Measurements from ENCODE around the gene BCL6B. TPM values are rescaled to one million over a fixed set of nuclear protein-coding genes. Genes with fewer than 3 reads are reported as not detected.
A peak's percentile ranks its signal among the peaks of the same experiment; 100 is the strongest.

Gene BCL6B
- total RNA-seq, 1 experiment from 2014 or later: 0.58 TPM

GRCh38 chr17:7021993-7022778 is 664 bp upstream of the BCL6B start:
- H3K4me3 ChIP-seq (ENCODE audit: low read depth, low read length, poor library complexity, severe bottlenecking): peak overlapping the region; percentile 21
- CTCF ChIA-PET: interaction anchor here (0.5 to 2.3 kb wide), 4 partner anchors 9 to 310 kb away, joined by 3 to 7 read pairs (median 3); partner anchors contain the start of gene SLC16A13
- H3K4me1 ChIP-seq (ENCODE audit: insufficient read depth, low read length, poor library complexity, severe bottlenecking): peaks cover 4% of the 10 kb centered on the region
- no TSS peak for BruUV-seq (replicated peaks)
- H3K36me3 ChIP-seq (ENCODE audit: insufficient read depth, low read length, poor library complexity, severe bottlenecking): no peaks in the 10 kb centered on the region
- POLR2A ChIA-PET (ENCODE audit: low non-redundant PET): no interaction called here
- intact Hi-C loops (cut with micrococcal nuclease; ENCODE audit: unreplicated experiment): loop anchor here (5.0 kb wide), 1 partner anchor 110 kb away; no protein-coding TSS in a partner anchor
- no peaks in the 10 kb centered on the region for H3K27me3 ChIP-seq (replicated peaks; ENCODE audit: insufficient read depth, low read depth, low read length, poor library complexity)
- H3K9me3 ChIP-seq (ENCODE audit: low read depth, low read length, poor library complexity, severe bottlenecking): no peaks in the 10 kb centered on the region
- DNase-seq (ENCODE audit: low spot score): peak; percentile 90
- H3K27ac ChIP-seq (ENCODE audit: low read depth, low read length, poor library complexity, severe bottlenecking): peak overlapping the region; percentile 11
- TF ChIP-seq EZH2 (IDR thresholded peaks at IDR 0.05; ENCODE audit: borderline replicate concordance, low read depth, low read length, poor library complexity, severe bottlenecking): no peak
- peak; percentile 96 for TF ChIP-seq CTCF (conservative IDR thresholded peaks at IDR 0.05; ENCODE audit: low read depth, low read length)

- Histone ChIP-seq H3K36me3 (ENCODE audit: insufficient read depth, low read length, poor library complexity, severe bottlenecking) (no peaks in the 10 kb centered on the region), H3K9me3 (ENCODE audit: low read depth, low read length, poor library complexity, severe bottlenecking) (no peaks in the 10 kb centered on the region), H3K4me1 (ENCODE audit: insufficient read depth, low read length, poor library complexity, severe bottlenecking) (peaks cover 4% of the 10 kb centered on the region), H3K27me3 (replicated peaks; ENCODE audit: insufficient read depth, low read depth, low read length, poor library complexity) (no peaks in the 10 kb centered on the region), H3K27ac (ENCODE audit: low read depth, low read length, poor library complexity, severe bottlenecking) (peak overlapping the region; percentile 35), H3K4me3 (ENCODE audit: low read depth, low read length, poor library complexity, severe bottlenecking) (peak overlapping the region; percentile 18)
- peak; percentile 97 for DNase-seq (ENCODE audit: low spot score)
- no TSS peak for BruUV-seq (replicated peaks)
- ChIA-PET POLR2A (ENCODE audit: low non-redundant PET) (interaction anchor here (0.6 kb wide), 1 partner anchor 61 kb away, joined by 6 read pairs; no protein-coding TSS in a partner anchor), CTCF (interaction anchor here (0.6 to 1.0 kb wide), 4 partner anchors 10 to 538 kb away, joined by 3 to 4 read pairs (median 4); no protein-coding TSS in a partner anchor)
- TF ChIP-seq CTCF (conservative IDR thresholded peaks at IDR 0.05; ENCODE audit: low read depth, low read length) (no peak), EZH2 (IDR thresholded peaks at IDR 0.05; ENCODE audit: borderline replicate concordance, low read depth, low read length, poor library complexity, severe bottlenecking) (no peak)
- intact Hi-C loops (cut with micrococcal nuclease; ENCODE audit: unreplicated experiment): loop anchor here (5.0 kb wide), 1 partner anchor 111 kb away; no protein-coding TSS in a partner anchor
Measured at GRCh38 chr17:7023576-7024401, 939 bp downstream of the BCL6B start.

GRCh38 chr17:7024402-7024785 is 1.5 kb downstream of the BCL6B start:
- no TSS peak for BruUV-seq (replicated peaks)
- Histone ChIP-seq H3K27me3 (replicated peaks; ENCODE audit: insufficient read depth, low read depth, low read length, poor library complexity) (no peaks in the 10 kb centered on the region), H3K9me3 (ENCODE audit: low read depth, low read length, poor library complexity, severe bottlenecking) (no peaks in the 10 kb centered on the region), H3K4me3 (ENCODE audit: low read depth, low read length, poor library complexity, severe bottlenecking) (no peak overlapping the region), H3K27ac (ENCODE audit: low read depth, low read length, poor library complexity, severe bottlenecking) (no peak overlapping the region), H3K4me1 (ENCODE audit: insufficient read depth, low read length, poor library complexity, severe bottlenecking) (peaks cover 4% of the 10 kb centered on the region), H3K36me3 (ENCODE audit: insufficient read depth, low read length, poor library complexity, severe bottlenecking) (no peaks in the 10 kb centered on the region)
- TF ChIP-seq CTCF (conservative IDR thresholded peaks at IDR 0.05; ENCODE audit: low read depth, low read length) (no peak), EZH2 (IDR thresholded peaks at IDR 0.05; ENCODE audit: borderline replicate concordance, low read depth, low read length, poor library complexity, severe bottlenecking) (no peak)
- intact Hi-C loops (cut with micrococcal nuclease; ENCODE audit: unreplicated experiment): loop anchor here (5.0 kb wide), 1 partner anchor 112 kb away; no protein-coding TSS in a partner anchor
- ChIA-PET POLR2A (ENCODE audit: low non-redundant PET) (interaction anchor here (0.6 kb wide), 1 partner anchor 60 kb away, joined by 6 read pairs; no protein-coding TSS in a partner anchor), CTCF (interaction anchor here (0.6 kb wide), 1 partner anchor 10 kb away, joined by 4 read pairs; no protein-coding TSS in a partner anchor)
- DNase-seq (ENCODE audit: low spot score): no peak

All from A673 (cell line).